Measurements from ENCODE around the gene GOPC.

GRCh38 chr6:117619178-117619577 is 16.9 kb upstream of the GOPC start:
- no peak for TF ChIP-seq CTCF (IDR thresholded peaks at IDR 0.05)
- TF ChIP-seq POLR2A (IDR thresholded peaks at IDR 0.05) = no peak
